ENCODE measurements around the gene CUX1.

Gene CUX1

GRCh38 chr7:101780281-101780680 is 37.1 kb upstream of the CUX1 start:
- no peaks in the 10 kb centered on the region for H3K27me3 ChIP-seq (ENCODE audit: insufficient read depth, poor library complexity, severe bottlenecking)
- TF ChIP-seq SPI1 (IDR thresholded peaks at IDR 0.05; ENCODE audit: borderline replicate concordance, low read depth) (no peak), CTCF (IDR thresholded peaks at IDR 0.05; ENCODE audit: insufficient read depth, low read length) (no peak)

GRCh38 chr7:101781439-101781838 is 36.0 kb upstream of the CUX1 start:
- TF ChIP-seq GABPA (IDR thresholded peaks at IDR 0.05; ENCODE audit: low read depth) (no peak), REST (IDR thresholded peaks at IDR 0.05; ENCODE audit: insufficient replicate concordance, low read depth) (peak; percentile 74)
- DNase-seq (ENCODE audit: low read depth in 1 of 2, low spot score in 1 of 2): no peak
- Histone ChIP-seq H3K27me3 (ENCODE audit: insufficient read depth, poor library complexity, severe bottlenecking) (no peaks in the 10 kb centered on the region), H3K4me3 (replicated peaks; ENCODE audit: insufficient read depth, low read length) (no peak overlapping the region), H3K27ac (replicated peaks) (no peak overlapping the region)

More at GRCh38 chr7:101780281-101780680, 37.1 kb upstream of the CUX1 start:
- H3K4me3 ChIP-seq (replicated peaks; ENCODE audit: insufficient read depth, low read length): no peak overlapping the region
- no peak for DNase-seq (ENCODE audit: low read depth in 1 of 2, low spot score in 1 of 2)
- no peak overlapping the region for H3K27ac ChIP-seq (replicated peaks)

- H3K4me3 ChIP-seq (replicated peaks; ENCODE audit: insufficient read depth, low read length): no peak overlapping the region
- no peak for DNase-seq (ENCODE audit: low read depth in 1 of 2, low spot score in 1 of 2)
- no peak overlapping the region for H3K27ac ChIP-seq (replicated peaks)
- no peaks in the 10 kb centered on the region for H3K27me3 ChIP-seq (ENCODE audit: insufficient read depth, poor library complexity, severe bottlenecking)
- TF ChIP-seq REST (IDR thresholded peaks at IDR 0.05; ENCODE audit: insufficient replicate concordance, low read depth) (no peak), GABPA (IDR thresholded peaks at IDR 0.05; ENCODE audit: low read depth) (no peak), POLR2AphosphoS5 (IDR thresholded peaks at IDR 0.05; ENCODE audit: low read depth) (no peak), CTCF (IDR thresholded peaks at IDR 0.05; ENCODE audit: insufficient read depth, low read length) (no peak), SPI1 (IDR thresholded peaks at IDR 0.05; ENCODE audit: borderline replicate concordance, low read depth) (no peak)
Observed at GRCh38 chr7:101782476-101782875, 35.0 kb upstream of the CUX1 start.

GRCh38 chr7:101782896-101783295 is 34.5 kb upstream of the CUX1 start:
- no peak for DNase-seq (ENCODE audit: low read depth in 1 of 2, low spot score in 1 of 2)
- Histone ChIP-seq H3K4me3 (replicated peaks; ENCODE audit: insufficient read depth, low read length) (no peak overlapping the region), H3K27me3 (ENCODE audit: insufficient read depth, poor library complexity, severe bottlenecking) (no peaks in the 10 kb centered on the region), H3K27ac (replicated peaks) (no peak overlapping the region)
- TF ChIP-seq GABPA (IDR thresholded peaks at IDR 0.05; ENCODE audit: low read depth) (no peak), SPI1 (IDR thresholded peaks at IDR 0.05; ENCODE audit: borderline replicate concordance, low read depth) (no peak), CTCF (IDR thresholded peaks at IDR 0.05; ENCODE audit: insufficient read depth, low read length) (no peak), POLR2AphosphoS5 (IDR thresholded peaks at IDR 0.05; ENCODE audit: low read depth) (no peak)

Measured in HL-60 (cell line).